A549 (cell line): ENCODE results near the gene TRIO. TPM values are rescaled to one million over a fixed set of nuclear protein-coding genes. Genes with fewer than 3 reads are reported as not detected.

Source experiments
- ATAC-seq, 2 experiments: fragments of 200-7000 bp in 1 of 2; fragments of >200 bp in 1 of 2; cut with Nextera tagmentation in 1 of 2; cut with Tn5 transposase in 1 of 2; 3 replicates each; pipeline versions ENCODE4 v1.8.0 to v1.9.1; 2018 to 2020; ENCODE audit warnings: mild to moderate bottlenecking in 1 of 2, moderate library complexity in 1 of 2
- CTCF ChIA-PET: fragments of 300-600 bp; sonication (Branson Sonifier 250); formaldehyde crosslinking; extraction: SDS; loops from one replicate; lab custom pipeline; 2021; ENCODE audit warnings: antibody characterized with exemption, inconsistent platforms; lab: Yijun Ruan, JAX
- POLR2A ChIA-PET: fragments of 350-600 bp; formaldehyde crosslinking; extraction: SDS; loops from one replicate; lab custom pipeline; 2021; ENCODE audit warnings: antibody characterized with exemption, inconsistent platforms; lab: Yijun Ruan, JAX
- DNase-seq, 2 experiments: peaks; one replicate each; pipeline versions ENCODE4 v3.0.0 to v3.0.0-alpha.2; 2011 to 2016; ENCODE audit warnings: low read depth in 1 of 2, low spot score in 1 of 2
- FAIRE-seq: peaks from 2 replicates; lab custom pipeline; 2011; peaks lifted over from hg19 to GRCh38; lab: Jason Lieb, UNC
- H3K27ac ChIP-seq, 2 experiments: fragments of >200 bp; sonication (Bioruptor Twin); formaldehyde crosslinking; 3 replicates each; pipeline ENCODE4 v1.5.1; 2016 to 2017
- H3K4me1 ChIP-seq: fragments of >200 bp; sonication (Bioruptor Twin); formaldehyde crosslinking; 3 replicates; pipeline ENCODE4 v1.6.1; 2016
- H3K4me2 ChIP-seq: fragments of >200 bp; sonication (Bioruptor Twin); formaldehyde crosslinking; 3 replicates; pipeline ENCODE4 v1.6.1; 2016
- H3K4me3 ChIP-seq: fragments of >200 bp; sonication (Bioruptor Twin); formaldehyde crosslinking; 3 replicates; pipeline ENCODE4 v1.5.1; 2016
- H3K9me3 ChIP-seq: fragments of >200 bp; sonication (Bioruptor Twin); formaldehyde crosslinking; 3 replicates; pipeline ENCODE4 v1.6.1; 2016
- ATOH8 ChIP-seq: fragments of 250-450 bp; sonication (Bioruptor Pico); IDR thresholded peaks from 2 replicates; pipeline ENCODE4 v1.5.0; 2020; ENCODE audit warnings: low read depth, mild to moderate bottlenecking, moderate library complexity
- BCL3 ChIP-seq: fragments of >200 bp; sonication (Bioruptor Twin); formaldehyde crosslinking; IDR thresholded peaks from 3 replicates; pipeline ENCODE4 v1.6.1; 2016
- CBX8 ChIP-seq: fragments of 200-600 bp; sonication (generic); IDR thresholded peaks from 2 replicates; pipeline ENCODE4 v1.6.1; 2016
- CHD4 ChIP-seq: fragments of 200-600 bp; sonication (generic); IDR thresholded peaks from 2 replicates; pipeline ENCODE4 v1.6.1; 2016; ENCODE audit warnings: antibody characterized with exemption, mild to moderate bottlenecking, borderline replicate concordance
- ESRRA ChIP-seq: fragments of 150-350 bp; IDR thresholded peaks from 2 replicates; pipeline ENCODE4 v1.6.1; 2014; ENCODE audit warnings: mild to moderate bottlenecking, low read length, borderline replicate concordance
- FOSL2 ChIP-seq, 2 experiments: fragments of 450-650 bp in 1 of 2; fragments of >200 bp in 1 of 2; sonication (Bioruptor Twin) in 1 of 2; formaldehyde crosslinking; IDR thresholded peaks; 2 replicates each; pipeline versions ENCODE4 v1.5.0 to v1.6.1; 2016 to 2020; ENCODE audit warnings: mild to moderate bottlenecking in 1 of 2, moderate library complexity in 1 of 2
- HDAC2 ChIP-seq: fragments of 200-600 bp; sonication (generic); IDR thresholded peaks from 2 replicates; pipeline ENCODE4 v1.6.1; 2016
- HEYL ChIP-seq: fragments of 250-450 bp; sonication (Bioruptor Pico); IDR thresholded peaks from 2 replicates; pipeline ENCODE4 v1.8.0; 2021; ENCODE audit warnings: mild to moderate bottlenecking, moderate library complexity
- MYC ChIP-seq: IDR thresholded peaks from 2 replicates; pipeline ENCODE4 v1.6.1; 2012; ENCODE audit warnings: mild to moderate bottlenecking, inconsistent platforms, low read length, improper control_type of control experiment, borderline replicate concordance
- NPAS2 ChIP-seq: fragments of 250-450 bp; sonication (Bioruptor Pico); IDR thresholded peaks from 2 replicates; pipeline ENCODE4 v1.8.0; 2022; ENCODE audit warnings: mild to moderate bottlenecking, moderate library complexity, borderline replicate concordance
- NR3C1 ChIP-seq: fragments of >200 bp; sonication (Bioruptor Twin); formaldehyde crosslinking; IDR thresholded peaks from 3 replicates; pipeline ENCODE4 v1.6.1; 2017
- PBX3 ChIP-seq: IDR thresholded peaks from 2 replicates; pipeline ENCODE4 v1.6.1; 2012
- POLR2A ChIP-seq: IDR thresholded peaks from 2 replicates; pipeline ENCODE4 v1.6.1; 2012; ENCODE audit warnings: mild to moderate bottlenecking, low read length
- RAD21 ChIP-seq, 2 experiments: fragments of >200 bp in 1 of 2; sonication (Bioruptor Twin) in 1 of 2; formaldehyde crosslinking in 1 of 2; IDR thresholded peaks in 1 of 2; conservative IDR thresholded peaks in 1 of 2; 2 replicates in 1 of 2; 3 replicates in 1 of 2; pipeline ENCODE4 v1.6.1; 2012 to 2018; ENCODE audit warnings: inconsistent platforms in 1 of 2
- RCOR1 ChIP-seq: fragments of 150-350 bp; IDR thresholded peaks from 2 replicates; pipeline ENCODE4 v1.6.1; 2014; ENCODE audit warnings: antibody characterized with exemption, low read length, low read depth
- RFX5 ChIP-seq: fragments of 450-650 bp; IDR thresholded peaks from 2 replicates; pipeline ENCODE4 v1.7.1; 2014; ENCODE audit warnings: antibody characterized with exemption, mild to moderate bottlenecking, moderate library complexity
- SMC3 ChIP-seq: fragments of >200 bp; sonication (Bioruptor Twin); formaldehyde crosslinking; IDR thresholded peaks from 3 replicates; pipeline ENCODE4 v1.6.1; 2018; ENCODE audit warnings: inconsistent platforms
- SREBF2 ChIP-seq: fragments of 450-650 bp; IDR thresholded peaks from 2 replicates; pipeline ENCODE4 v1.6.1; 2014; ENCODE audit warnings: mild to moderate bottlenecking, moderate library complexity
- TFCP2L1 ChIP-seq: fragments of 250-450 bp; sonication (Bioruptor Pico); IDR thresholded peaks from 2 replicates; pipeline ENCODE4 v1.5.0; 2021; ENCODE audit warnings: mild to moderate bottlenecking
- TP53 ChIP-seq: fragments of 250-450 bp; sonication (Bioruptor Pico); IDR thresholded peaks from 2 replicates; pipeline ENCODE4 v1.5.0; 2021; ENCODE audit warnings: mild to moderate bottlenecking, moderate library complexity
- ZNF302 ChIP-seq: fragments of 250-450 bp; sonication (Bioruptor Pico); IDR thresholded peaks from 2 replicates; pipeline ENCODE4 v1.9.0; 2021; ENCODE audit warnings: inconsistent platforms, mild to moderate bottlenecking, moderate library complexity
- WGBS: methylation state at CpG from one replicate; pipeline ENCODE4 v1.1.6; 2017; ENCODE audit errors: missing lambda C conversion rate; 5-methylcytosine and 5-hydroxymethylcytosine counted together
- polyA plus RNA-seq, 4 experiments: library from polyadenylated mRNA; depleted of rRNA in 3 of 4; stranded (reverse); fragments of >200 nt; fragmentation: RNase III in 1 of 4; extraction: RNeasy Plus Mini Kit Qiagen cat#74134 plus additional on column Dnase treatment in 1 of 4; gene quantifications; 2 replicates in 3 of 4; 3 replicates in 1 of 4; pipeline ENCODE4 v1.2.3, GENCODE V29; 2011 to 2017

The TRIO gene
- polyA plus RNA-seq, 2 of the 4 experiments (the other 2 are of a cell fraction), result 47.5 to 79.0 TPM

GRCh38 chr5:14445013-14445412 lies 301.9 kb downstream of the TRIO start:
- Histone ChIP-seq H3K4me2 (no peak overlapping the region), H3K4me3 (no peak overlapping the region), H3K4me1 (peaks cover 11% of the 10 kb centered on the region; the same call in 2 of the 3 replicates), H3K27ac (no peak overlapping the region), H3K9me3 (no peaks in the 10 kb centered on the region)
- no peak for DNase-seq
- no peak for FAIRE-seq
- POLR2A ChIA-PET, result no interaction called here
- TF ChIP-seq SMC3 (no peak), RFX5 (no peak), BCL3 (no peak), RAD21 (conservative IDR thresholded peaks at IDR 0.05 in 1 of 2, IDR thresholded peaks at IDR 0.05 in 1 of 2) (no peak)
- 73% methylated on average over 4 of the region's 4 CpGs for WGBS
- ATAC-seq, result no peak
- CTCF ChIA-PET, result no interaction called here

GRCh38 chr5:14445576-14446290 lies 302.6 kb downstream of the TRIO start:
- 91% methylated on average over 15 of the region's 15 CpGs for WGBS
- Histone ChIP-seq H3K9me3 (no peaks in the 10 kb centered on the region), H3K27ac (no peak overlapping the region), H3K4me2 (no peak overlapping the region)
- CTCF ChIA-PET, result interaction anchor here (0.6 to 1.4 kb wide), 3 partner anchors 46 to 511 kb away, joined by 3 to 4 read pairs (median 3); no protein-coding TSS in a partner anchor
- POLR2A ChIA-PET, result no interaction called here
- no peak for FAIRE-seq
- no peak for ATAC-seq
- TF ChIP-seq ZNF302 (no peak), FOSL2 (IDR thresholded peaks at IDR 0.05) (no peak), FOSL2 (CRISPR knock-in tag; IDR thresholded peaks at IDR 0.05) (no peak), MYC (no peak), PBX3 (no peak), CBX8 (no peak), SREBF2 (no peak), HDAC2 (no peak), BCL3 (no peak), TFCP2L1 (CRISPR knock-in tag) (no peak), ATOH8 (CRISPR knock-in tag) (no peak)
- TF ChIP-seq, all 56 proteins: peak for 0
- DNase-seq, result no peak
- no peak overlapping the region for H3K4me3 ChIP-seq
- H3K4me1 ChIP-seq, result peaks cover 11% of the 10 kb centered on the region; the same call in 2 of the 3 replicates

- 96% methylated on average over 16 of the region's 17 CpGs for WGBS
- Histone ChIP-seq H3K9me3 (no peaks in the 10 kb centered on the region), H3K27ac (peak overlapping the region in 1 of 2 experiments; percentile 28; a peak in 1 of 6 replicates), H3K4me2 (no peak overlapping the region), H3K4me1 (peaks cover 11% of the 10 kb centered on the region; the same call in 2 of the 3 replicates), H3K4me3 (no peak overlapping the region)
- FAIRE-seq (no peak), ATAC-seq (peak in 1 of 2 experiments; percentile 31; a peak in 1 of 6 replicates), DNase-seq (no peak)
- ChIA-PET POLR2A (no interaction called here), CTCF (no interaction called here)
- TF ChIP-seq ESRRA, result no peak
- no peak for TF ChIP-seq PBX3
- TF ChIP-seq ATOH8 (CRISPR knock-in tag), result no peak
- no peak for TF ChIP-seq RAD21 (conservative IDR thresholded peaks at IDR 0.05 in 1 of 2, IDR thresholded peaks at IDR 0.05 in 1 of 2)
- no peak for TF ChIP-seq NR3C1
- TF ChIP-seq RCOR1, result no peak
- TF ChIP-seq CHD4, result no peak
- no peak for TF ChIP-seq POLR2A
- TF ChIP-seq HEYL (CRISPR knock-in tag), result no peak
- TF ChIP-seq RFX5, result no peak
- TF ChIP-seq CBX8, result no peak
- no peak for TF ChIP-seq SMC3
- no peak for TF ChIP-seq TP53 (CRISPR knock-in tag)
- no peak for TF ChIP-seq NPAS2 (CRISPR knock-in tag)
Measured at GRCh38 chr5:14447958-14448911, 305.1 kb downstream of the TRIO start.
